ENCODE measurements around the gene TNRC6A. TPM values are rescaled to one million over a fixed set of nuclear protein-coding genes. Genes with fewer than 3 reads are reported as not detected.
"Not testable (repeated sequence)": the region's sequence is repeated elsewhere in the genome, so short reads cannot be mapped to it uniquely, and the experiment has no call there.

TNRC6A gene
- total and polyA plus RNA-seq, 10 of the 15 experiments (the other 5 are each of a cell fraction or from before 2014, with no cell fraction given): 4.6 to 41.3 (median 29.7) TPM

DNA sequence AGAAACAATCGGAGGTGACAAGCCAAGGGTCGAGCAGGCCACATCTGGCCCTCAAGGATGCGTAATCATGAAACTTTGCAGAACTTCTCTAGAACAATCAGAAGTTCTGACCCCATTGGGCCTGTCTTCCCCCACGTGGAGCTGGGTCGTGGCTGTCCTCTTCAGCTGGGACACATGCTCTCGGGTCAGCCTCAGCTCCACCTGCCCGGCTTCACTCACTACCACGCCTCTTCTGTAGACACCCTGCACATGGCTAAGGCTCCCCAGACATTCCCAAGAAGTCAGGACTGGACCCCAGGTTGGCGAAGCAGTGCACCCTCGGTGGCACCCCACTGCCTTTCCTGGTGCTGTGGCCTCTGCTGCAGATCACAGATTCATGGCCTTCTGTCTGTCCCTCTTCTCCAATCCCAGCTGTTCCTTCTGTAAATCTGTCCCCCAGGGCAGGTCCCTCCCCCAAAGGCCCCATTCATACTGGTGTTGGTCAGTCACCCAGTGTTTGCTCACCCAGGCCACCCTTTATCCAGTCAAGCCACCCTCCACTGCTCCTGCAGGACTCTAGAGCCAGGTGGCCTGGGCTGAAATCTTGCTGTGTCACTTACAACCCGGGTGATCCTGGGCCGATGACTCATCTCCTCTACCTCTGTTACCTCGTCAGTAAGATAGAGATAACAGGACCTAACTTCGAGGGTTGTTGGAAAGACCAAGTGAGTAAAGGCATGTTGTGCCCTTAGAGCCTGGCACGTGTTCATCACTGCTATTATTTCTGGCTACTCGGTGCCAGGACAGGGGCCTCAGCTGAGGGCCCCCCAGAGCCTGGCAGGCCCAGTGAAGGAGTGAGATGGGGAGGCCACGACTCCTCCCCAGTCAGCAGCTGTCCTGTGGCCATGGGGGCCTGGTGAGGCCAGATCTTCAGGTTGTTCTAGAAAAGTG, 114.9 kb downstream of the TNRC6A start (continued):
- TF ChIP-seq, protein P1, sequence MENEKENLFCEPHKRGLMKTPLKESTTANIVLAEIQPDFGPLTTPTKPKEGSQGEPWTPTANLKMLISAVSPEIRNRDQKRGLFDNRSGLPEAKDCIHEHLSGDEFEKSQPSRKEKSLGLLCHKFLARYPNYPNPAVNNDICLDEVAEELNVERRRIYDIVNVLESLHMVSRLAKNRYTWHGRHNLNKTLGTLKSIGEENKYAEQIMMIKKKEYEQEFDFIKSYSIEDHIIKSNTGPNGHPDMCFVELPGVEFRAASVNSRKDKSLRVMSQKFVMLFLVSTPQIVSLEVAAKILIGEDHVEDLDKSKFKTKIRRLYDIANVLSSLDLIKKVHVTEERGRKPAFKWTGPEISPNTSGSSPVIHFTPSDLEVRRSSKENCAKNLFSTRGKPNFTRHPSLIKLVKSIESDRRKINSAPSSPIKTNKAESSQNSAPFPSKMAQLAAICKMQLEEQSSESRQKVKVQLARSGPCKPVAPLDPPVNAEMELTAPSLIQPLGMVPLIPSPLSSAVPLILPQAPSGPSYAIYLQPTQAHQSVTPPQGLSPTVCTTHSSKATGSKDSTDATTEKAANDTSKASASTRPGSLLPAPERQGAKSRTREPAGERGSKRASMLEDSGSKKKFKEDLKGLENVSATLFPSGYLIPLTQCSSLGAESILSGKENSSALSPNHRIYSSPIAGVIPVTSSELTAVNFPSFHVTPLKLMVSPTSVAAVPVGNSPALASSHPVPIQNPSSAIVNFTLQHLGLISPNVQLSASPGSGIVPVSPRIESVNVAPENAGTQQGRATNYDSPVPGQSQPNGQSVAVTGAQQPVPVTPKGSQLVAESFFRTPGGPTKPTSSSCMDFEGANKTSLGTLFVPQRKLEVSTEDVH (IDR thresholded peaks at IDR 0.05; ENCODE audit: low read depth, partially characterized antibody): no peak
- no peak for TF ChIP-seq PML (IDR thresholded peaks at IDR 0.05; ENCODE audit: low read length)
- no peak for TF ChIP-seq SRF (IDR thresholded peaks at IDR 0.05; ENCODE audit: low read depth in 2 of 2, low read length in 2 of 2)
- TF ChIP-seq, protein P2, sequence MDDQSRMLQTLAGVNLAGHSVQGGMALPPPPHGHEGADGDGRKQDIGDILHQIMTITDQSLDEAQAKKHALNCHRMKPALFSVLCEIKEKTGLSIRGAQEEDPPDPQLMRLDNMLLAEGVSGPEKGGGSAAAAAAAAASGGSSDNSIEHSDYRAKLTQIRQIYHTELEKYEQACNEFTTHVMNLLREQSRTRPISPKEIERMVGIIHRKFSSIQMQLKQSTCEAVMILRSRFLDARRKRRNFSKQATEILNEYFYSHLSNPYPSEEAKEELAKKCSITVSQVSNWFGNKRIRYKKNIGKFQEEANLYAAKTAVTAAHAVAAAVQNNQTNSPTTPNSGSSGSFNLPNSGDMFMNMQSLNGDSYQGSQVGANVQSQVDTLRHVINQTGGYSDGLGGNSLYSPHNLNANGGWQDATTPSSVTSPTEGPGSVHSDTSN (IDR thresholded peaks at IDR 0.05; ENCODE audit: insufficient replicate concordance, low read depth, low read length): no peak
- TF ChIP-seq SIN3A (IDR thresholded peaks at IDR 0.05; ENCODE audit: low read depth, low read length): no peak
- no peak for TF ChIP-seq BACH1 (IDR thresholded peaks at IDR 0.05; ENCODE audit: borderline replicate concordance)

DNA sequence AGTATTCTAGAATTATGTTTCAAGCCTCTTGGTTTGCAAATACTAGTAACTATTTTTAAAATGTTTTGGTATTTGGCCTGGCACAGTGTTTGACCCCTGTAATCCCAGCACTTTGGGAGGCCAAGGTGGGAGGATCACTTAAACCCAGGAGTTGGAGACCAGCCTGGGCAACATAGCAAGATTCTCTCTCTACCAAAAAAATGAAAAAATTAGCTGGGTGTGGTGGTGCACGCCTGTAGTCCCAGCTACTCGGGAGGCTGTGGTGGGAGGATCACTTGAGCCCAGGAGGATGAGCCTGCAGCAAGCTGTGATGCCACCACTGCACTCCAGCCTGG, 115.5 kb downstream of the TNRC6A start:
- CTCF ChIA-PET; H3K4me2 ChIP-seq (ENCODE audit: control insufficient read depth, insufficient read depth); DNase-seq (ENCODE audit: low read depth, low spot score); H3K4me1 ChIP-seq (ENCODE audit: control insufficient read depth, insufficient read depth, low read length); SMC1A ChIA-PET (ENCODE audit: uncharacterized antibody, unreplicated experiment); H3K79me2 ChIP-seq (ENCODE audit: control insufficient read depth, insufficient read depth, low read length); BruUV-seq (replicated peaks); H3K4me3 ChIP-seq; H2AFZ ChIP-seq (ENCODE audit: control insufficient read depth, low read depth, low read length); FAIRE-seq; ATAC-seq; in situ Hi-C loops (cut with MboI); H3K27ac ChIP-seq (ENCODE audit: control insufficient read depth, insufficient read depth); RAD21 ChIA-PET (ENCODE audit: unreplicated experiment); H3K9ac ChIP-seq (ENCODE audit: control insufficient read depth, insufficient read depth, low read length); H3K27me3 ChIP-seq (replicated peaks in 1 of 2; ENCODE audit: control insufficient read depth in 2 of 2, insufficient read depth in 2 of 2, low read length in 1 of 2); H3K36me3 ChIP-seq (ENCODE audit: control insufficient read depth in 2 of 2, insufficient read depth in 2 of 2, low read length in 1 of 2); H3K9me3 ChIP-seq (replicated peaks; ENCODE audit: control insufficient read depth, insufficient read depth, low read length); intact Hi-C loops (cut with micrococcal nuclease; ENCODE audit: unreplicated experiment); POLR2A ChIA-PET; H4K20me1 ChIP-seq (ENCODE audit: control insufficient read depth, insufficient read depth): not testable (repeated sequence)
- 46% methylated on average over 2 of the region's 2 CpGs for WGBS (ENCODE audit: insufficient coverage, insufficient replicate concordance, low lambda C conversion rate, missing lambda C conversion rate)
